ENCODE measurements around the gene KCNIP1. TPM values are rescaled to one million over a fixed set of nuclear protein-coding genes. Genes with fewer than 3 reads are reported as not detected.

Gene KCNIP1
- total RNA-seq, 4 donors from 2014 or later: 0.94 to 1.6 (median 1.1) TPM; not detected in 1

GRCh38 chr5:170570476-170570875 is 66.7 kb downstream of the KCNIP1 start:
- no peaks in the 10 kb centered on the region for H3K4me1 ChIP-seq
- H3K27ac ChIP-seq: no peak overlapping the region
- H3K9me3 ChIP-seq: peaks cover 0 to under 1% (median 0%) of the 10 kb centered on the region in 3 donors
- H3K36me3 ChIP-seq: no peaks in the 10 kb centered on the region
- WGBS, 2 donors (ENCODE audit: low coverage in 1 of 2): 30 to 41% methylated on average over 6 to 7 of the region's 8 CpGs
- no peak for TF ChIP-seq EP300 (IDR thresholded peaks at IDR 0.05)
- TF ChIP-seq POLR2AphosphoS5 (IDR thresholded peaks at IDR 0.05): no peak
- TF ChIP-seq POLR2A (IDR thresholded peaks at IDR 0.05): no peak
- TF ChIP-seq, protein P1, sequence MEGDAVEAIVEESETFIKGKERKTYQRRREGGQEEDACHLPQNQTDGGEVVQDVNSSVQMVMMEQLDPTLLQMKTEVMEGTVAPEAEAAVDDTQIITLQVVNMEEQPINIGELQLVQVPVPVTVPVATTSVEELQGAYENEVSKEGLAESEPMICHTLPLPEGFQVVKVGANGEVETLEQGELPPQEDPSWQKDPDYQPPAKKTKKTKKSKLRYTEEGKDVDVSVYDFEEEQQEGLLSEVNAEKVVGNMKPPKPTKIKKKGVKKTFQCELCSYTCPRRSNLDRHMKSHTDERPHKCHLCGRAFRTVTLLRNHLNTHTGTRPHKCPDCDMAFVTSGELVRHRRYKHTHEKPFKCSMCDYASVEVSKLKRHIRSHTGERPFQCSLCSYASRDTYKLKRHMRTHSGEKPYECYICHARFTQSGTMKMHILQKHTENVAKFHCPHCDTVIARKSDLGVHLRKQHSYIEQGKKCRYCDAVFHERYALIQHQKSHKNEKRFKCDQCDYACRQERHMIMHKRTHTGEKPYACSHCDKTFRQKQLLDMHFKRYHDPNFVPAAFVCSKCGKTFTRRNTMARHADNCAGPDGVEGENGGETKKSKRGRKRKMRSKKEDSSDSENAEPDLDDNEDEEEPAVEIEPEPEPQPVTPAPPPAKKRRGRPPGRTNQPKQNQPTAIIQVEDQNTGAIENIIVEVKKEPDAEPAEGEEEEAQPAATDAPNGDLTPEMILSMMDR (IDR thresholded peaks at IDR 0.05): no peak
- H3K4me3 ChIP-seq: no peak overlapping the region
- H3K27me3 ChIP-seq: peaks cover 74% of the 10 kb centered on the region
- no peak for ATAC-seq

GRCh38 chr5:170571281-170571731 is 67.5 kb downstream of the KCNIP1 start:
- 50 to 80% methylated on average over 2 of the region's 5 CpGs for WGBS, 2 donors (ENCODE audit: low coverage in 1 of 2)
- Histone ChIP-seq H3K4me3 (no peak overlapping the region), H3K4me1 (no peaks in the 10 kb centered on the region), H3K9me3 (peaks cover 0 to 9% (median 0%) of the 10 kb centered on the region in 3 donors), H3K36me3 (no peaks in the 10 kb centered on the region), H3K27me3 (peaks cover 76% of the 10 kb centered on the region), H3K27ac (no peak overlapping the region)
- no peak for ATAC-seq
- no peak for TF ChIP-seq EP300 (IDR thresholded peaks at IDR 0.05)
- TF ChIP-seq, protein P1 (IDR thresholded peaks at IDR 0.05): no peak
- TF ChIP-seq POLR2A (IDR thresholded peaks at IDR 0.05): no peak
- TF ChIP-seq POLR2AphosphoS5 (IDR thresholded peaks at IDR 0.05): no peak

- 17 to 41% methylated on average over 14 to 16 of the region's 16 CpGs for WGBS, 2 donors (ENCODE audit: low coverage in 1 of 2)
- no peak for ATAC-seq
- TF ChIP-seq EP300 (IDR thresholded peaks at IDR 0.05) (no peak), POLR2A (IDR thresholded peaks at IDR 0.05) (no peak), POLR2AphosphoS5 (IDR thresholded peaks at IDR 0.05) (no peak)
- TF ChIP-seq, protein P1 (IDR thresholded peaks at IDR 0.05): no peak
- Histone ChIP-seq H3K4me3 (no peak overlapping the region), H3K9me3 (peaks cover 0 to 10% (median 0%) of the 10 kb centered on the region in 3 donors), H3K27ac (no peak overlapping the region), H3K36me3 (no peaks in the 10 kb centered on the region), H3K4me1 (no peaks in the 10 kb centered on the region), H3K27me3 (peaks cover 74% of the 10 kb centered on the region)
These were observed 68.3 kb downstream of the KCNIP1 start for GRCh38 chr5:170571875-170572852.

GRCh38 chr5:170573114-170573513 is 69.3 kb downstream of the KCNIP1 start:
- 68 to 88% methylated on average over 3 to 4 of the region's 4 CpGs for WGBS, 2 donors (ENCODE audit: low coverage in 1 of 2)
- H3K4me3 ChIP-seq: no peak overlapping the region
- H3K4me1 ChIP-seq: no peaks in the 10 kb centered on the region
- H3K36me3 ChIP-seq: no peaks in the 10 kb centered on the region
- H3K9me3 ChIP-seq: peaks cover 0 to 11% (median 0%) of the 10 kb centered on the region in 3 donors
- ATAC-seq: no peak
- no peak for TF ChIP-seq POLR2AphosphoS5 (IDR thresholded peaks at IDR 0.05)
- TF ChIP-seq, protein P1 (IDR thresholded peaks at IDR 0.05): no peak
- no peak for TF ChIP-seq POLR2A (IDR thresholded peaks at IDR 0.05)
- no peak for TF ChIP-seq EP300 (IDR thresholded peaks at IDR 0.05)
- no peak overlapping the region for H3K27ac ChIP-seq
- H3K27me3 ChIP-seq: peaks cover 67% of the 10 kb centered on the region

Measured in gastroesophageal sphincter (tissue), 4 donors.